Hepatocyte (in vitro differentiated cells): ENCODE data around the gene BCL2. TPM values are rescaled to one million over a fixed set of nuclear protein-coding genes. Genes with fewer than 3 reads are reported as not detected.

ENCODE experiments used
- DNase-seq: peaks from one replicate; pipeline ENCODE4 v3.0.0-alpha.2; 2016; ENCODE audit warnings: low spot score
- H2AFZ ChIP-seq: fragments of 200-600 bp; sonication (generic); 2 replicates; pipeline ENCODE4 v1.6.0; 2016; ENCODE audit warnings: antibody characterized with exemption, mild to moderate bottlenecking
- H3K27ac ChIP-seq: fragments of 200-600 bp; sonication (generic); 2 replicates; pipeline ENCODE4 v1.5.1; 2016; ENCODE audit warnings: mild to moderate bottlenecking
- H3K27me3 ChIP-seq: fragments of 200-600 bp; sonication (generic); 2 replicates; pipeline ENCODE4 v1.6.1; 2016
- H3K36me3 ChIP-seq: fragments of 200-600 bp; sonication (generic); replicated peaks from 2 replicates; pipeline ENCODE4 v1.5.1; 2016; ENCODE audit warnings: low read depth; ENCODE audit not compliant: insufficient read depth
- H3K4me1 ChIP-seq: fragments of 200-600 bp; sonication (generic); 2 replicates; pipeline ENCODE4 v1.5.1; 2016; ENCODE audit warnings: mild to moderate bottlenecking, moderate library complexity; ENCODE audit not compliant: insufficient read depth
- H3K4me2 ChIP-seq: fragments of 200-600 bp; sonication (generic); 2 replicates; pipeline ENCODE4 v1.6.0; 2016
- H3K4me3 ChIP-seq: fragments of 200-600 bp; sonication (generic); 2 replicates; pipeline ENCODE4 v1.5.1; 2016; ENCODE audit warnings: mild to moderate bottlenecking
- H3K79me2 ChIP-seq: fragments of 200-600 bp; sonication (generic); 2 replicates; pipeline ENCODE4 v1.6.0; 2017; ENCODE audit warnings: mild to moderate bottlenecking
- H3K9me2 ChIP-seq: fragments of 200-600 bp; sonication (generic); replicated peaks from 2 replicates; pipeline ENCODE4 v1.6.0; 2017; ENCODE audit warnings: mild to moderate bottlenecking; ENCODE audit not compliant: insufficient read depth
- H3K9me3 ChIP-seq: fragments of 200-600 bp; sonication (generic); 2 replicates; pipeline ENCODE4 v1.5.1; 2016; ENCODE audit warnings: low read depth, mild to moderate bottlenecking
- H4K20me1 ChIP-seq: fragments of 200-600 bp; sonication (generic); 2 replicates; pipeline ENCODE4 v1.6.0; 2016; ENCODE audit warnings: mild to moderate bottlenecking; ENCODE audit not compliant: insufficient read depth, poor library complexity, severe bottlenecking
- EZH2 ChIP-seq: fragments of 200-600 bp; sonication (generic); IDR thresholded peaks from 2 replicates; pipeline ENCODE4 v1.6.1; 2016; ENCODE audit warnings: antibody characterized with exemption, mild to moderate bottlenecking, borderline replicate concordance
- EZH2phosphoT487 ChIP-seq: fragments of 200-600 bp; sonication (generic); IDR thresholded peaks from one replicate; pipeline ENCODE4 v1.6.1; 2018; ENCODE audit warnings: antibody characterized with exemption, mild to moderate bottlenecking, low read depth, moderate library complexity; ENCODE audit not compliant: unreplicated experiment, severe bottlenecking
- WGBS: methylation state at CpG from one replicate; pipeline ENCODE4 v1.1.6; 2016; ENCODE audit warnings: low lambda C conversion rate; ENCODE audit errors: missing lambda C conversion rate; 5-methylcytosine and 5-hydroxymethylcytosine counted together
- polyA plus RNA-seq: library from polyadenylated mRNA; unstranded; fragments of >200 nt; fragmentation: Nextera tagmentation; extraction: Ambion mirVana; gene quantifications from 2 replicates; pipeline ENCODE4 v1.2.1, GENCODE V29; 2016
- total RNA-seq: library from RNA; depleted of rRNA; stranded (reverse); fragments of >200 nt; gene quantifications from 2 replicates; pipeline ENCODE4 v1.2.3, GENCODE V29; 2014
- TF ChIP-seq, protein P1 (sequence below): fragments of 200-600 bp; sonication (generic); IDR thresholded peaks from 2 replicates; pipeline ENCODE4 v1.5.1; 2016; ENCODE audit warnings: antibody characterized with exemption, mild to moderate bottlenecking; ENCODE audit not compliant: poor library complexity

Gene BCL2
- total and polyA plus RNA-seq, 2 experiments from 2014 or later = 1.0 to 11.4 TPM

DNA sequence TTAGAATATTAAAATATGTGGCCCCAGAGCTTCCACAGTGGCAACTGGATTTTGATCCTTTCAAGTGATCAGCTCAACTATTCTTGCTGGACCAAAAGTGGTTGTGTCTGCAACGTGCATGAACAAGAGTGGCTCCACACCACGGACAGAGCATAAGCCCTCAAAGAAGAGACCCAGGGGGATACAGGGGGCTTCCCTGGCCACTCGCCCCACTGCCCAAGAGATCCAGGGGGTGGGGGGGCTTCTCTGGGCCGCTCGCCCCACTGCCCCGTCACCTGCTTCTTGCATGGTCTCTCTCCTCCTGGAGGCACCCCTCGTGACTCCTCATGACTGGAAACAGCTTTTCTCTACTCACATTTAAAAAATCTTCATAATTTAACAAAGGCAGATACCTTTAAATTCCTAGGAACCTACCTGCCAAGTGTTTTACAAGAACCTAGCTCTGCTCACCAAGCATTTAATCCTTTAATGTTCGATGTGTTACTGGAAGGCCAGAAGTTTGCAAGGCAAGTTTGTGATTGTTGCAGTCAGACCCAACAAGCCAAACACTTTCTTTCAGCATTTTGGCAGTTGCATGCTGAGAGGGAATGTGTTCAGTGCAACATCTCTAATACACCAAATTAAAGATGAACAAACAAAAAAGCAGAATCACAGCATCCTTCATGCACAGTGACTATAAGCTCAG, 174.3 kb downstream of the BCL2 start:
- no peaks in the 10 kb centered on the region for H3K9me2 ChIP-seq

DNA sequence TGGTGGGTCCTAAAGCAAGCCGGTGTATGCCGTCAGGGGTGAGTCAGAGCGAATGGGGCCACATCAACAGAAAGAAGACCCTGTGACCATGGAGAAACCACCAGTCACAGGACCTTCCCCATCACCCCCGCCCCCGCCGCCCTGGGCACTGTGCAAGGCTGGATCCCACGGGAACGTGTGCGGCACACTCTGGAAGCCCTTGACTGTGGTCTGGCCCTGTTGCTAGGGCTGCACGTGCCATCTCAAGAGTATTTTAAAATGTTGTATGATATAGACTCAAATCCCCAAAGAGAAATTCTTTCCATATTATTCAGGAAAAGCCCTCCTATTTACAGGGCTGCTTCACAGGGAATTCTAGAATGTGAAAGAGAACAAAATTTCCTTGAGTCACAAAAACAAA, 174.8 kb downstream of the BCL2 start:
- TF ChIP-seq, protein P1, sequence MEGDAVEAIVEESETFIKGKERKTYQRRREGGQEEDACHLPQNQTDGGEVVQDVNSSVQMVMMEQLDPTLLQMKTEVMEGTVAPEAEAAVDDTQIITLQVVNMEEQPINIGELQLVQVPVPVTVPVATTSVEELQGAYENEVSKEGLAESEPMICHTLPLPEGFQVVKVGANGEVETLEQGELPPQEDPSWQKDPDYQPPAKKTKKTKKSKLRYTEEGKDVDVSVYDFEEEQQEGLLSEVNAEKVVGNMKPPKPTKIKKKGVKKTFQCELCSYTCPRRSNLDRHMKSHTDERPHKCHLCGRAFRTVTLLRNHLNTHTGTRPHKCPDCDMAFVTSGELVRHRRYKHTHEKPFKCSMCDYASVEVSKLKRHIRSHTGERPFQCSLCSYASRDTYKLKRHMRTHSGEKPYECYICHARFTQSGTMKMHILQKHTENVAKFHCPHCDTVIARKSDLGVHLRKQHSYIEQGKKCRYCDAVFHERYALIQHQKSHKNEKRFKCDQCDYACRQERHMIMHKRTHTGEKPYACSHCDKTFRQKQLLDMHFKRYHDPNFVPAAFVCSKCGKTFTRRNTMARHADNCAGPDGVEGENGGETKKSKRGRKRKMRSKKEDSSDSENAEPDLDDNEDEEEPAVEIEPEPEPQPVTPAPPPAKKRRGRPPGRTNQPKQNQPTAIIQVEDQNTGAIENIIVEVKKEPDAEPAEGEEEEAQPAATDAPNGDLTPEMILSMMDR = no peak
- TF ChIP-seq EZH2phosphoT487 = no peak
- no peak for TF ChIP-seq EZH2

More for the DNA sequence above, 174.3 kb downstream of the BCL2 start:
- H4K20me1 ChIP-seq = no peaks in the 10 kb centered on the region
- H3K79me2 ChIP-seq = no peaks in the 10 kb centered on the region
- H3K4me3 ChIP-seq = no peak overlapping the region
- H3K27ac ChIP-seq = no peak overlapping the region
- no peaks in the 10 kb centered on the region for H3K9me3 ChIP-seq
- no peak overlapping the region for H3K4me2 ChIP-seq
- no peak overlapping the region for H2AFZ ChIP-seq
- H3K4me1 ChIP-seq = peaks cover 7% of the 10 kb centered on the region
- no peaks in the 10 kb centered on the region for H3K36me3 ChIP-seq
- H3K27me3 ChIP-seq = no peaks in the 10 kb centered on the region
- 92% methylated on average over 8 of the region's 8 CpGs for WGBS
- TF ChIP-seq EZH2phosphoT487 (no peak), EZH2 (no peak)
- TF ChIP-seq, protein P1 = no peak
- DNase-seq = no peak

DNA sequence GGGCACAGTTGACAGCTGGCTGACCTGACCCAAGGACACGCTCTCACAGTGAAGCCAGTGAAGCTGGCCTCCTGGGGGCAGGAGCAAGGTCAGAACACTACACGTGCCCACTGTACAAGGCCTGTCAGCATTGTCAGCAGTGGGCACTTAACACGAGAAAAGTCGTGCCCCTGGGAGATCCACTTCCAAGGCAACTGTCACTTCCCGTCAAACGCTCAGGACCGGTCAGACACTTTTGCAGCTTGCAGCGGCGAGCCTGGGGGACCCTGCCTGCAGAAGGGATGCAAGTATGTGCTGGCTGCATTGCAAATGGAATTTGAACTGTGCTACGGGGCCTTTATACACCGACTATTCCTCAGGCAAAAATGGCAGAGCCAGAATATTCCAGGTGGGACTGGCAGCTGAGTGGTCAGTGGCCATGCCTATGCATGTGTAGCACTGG, 176.2 kb downstream of the BCL2 start:
- H3K36me3 ChIP-seq = no peaks in the 10 kb centered on the region
- H3K9me2 ChIP-seq = no peaks in the 10 kb centered on the region
- H3K27me3 ChIP-seq = no peaks in the 10 kb centered on the region
- H2AFZ ChIP-seq = no peak overlapping the region
- H3K27ac ChIP-seq = peak overlapping the region; percentile 48
- no peaks in the 10 kb centered on the region for H3K79me2 ChIP-seq
- no peaks in the 10 kb centered on the region for H4K20me1 ChIP-seq
- no peak for DNase-seq
- H3K4me1 ChIP-seq = peaks cover 7% of the 10 kb centered on the region
- H3K9me3 ChIP-seq = no peaks in the 10 kb centered on the region
- 79% methylated on average over 11 of the region's 11 CpGs for WGBS
- no peak overlapping the region for H3K4me2 ChIP-seq
- TF ChIP-seq EZH2phosphoT487 = no peak
- TF ChIP-seq, protein P1 = no peak
- no peak for TF ChIP-seq EZH2
- no peak overlapping the region for H3K4me3 ChIP-seq

More for the DNA sequence above, 174.8 kb downstream of the BCL2 start:
- Histone ChIP-seq H3K9me2 (no peaks in the 10 kb centered on the region), H3K4me2 (no peak overlapping the region), H3K27ac (no peak overlapping the region), H3K79me2 (no peaks in the 10 kb centered on the region), H4K20me1 (no peaks in the 10 kb centered on the region), H3K9me3 (no peaks in the 10 kb centered on the region), H2AFZ (no peak overlapping the region), H3K4me1 (peaks cover 7% of the 10 kb centered on the region), H3K36me3 (no peaks in the 10 kb centered on the region), H3K27me3 (no peaks in the 10 kb centered on the region), H3K4me3 (no peak overlapping the region)
- WGBS = 97% methylated on average over 10 of the region's 10 CpGs
- DNase-seq = no peak
